ENCODE results near the gene ZNF341. TPM values are rescaled to one million over a fixed set of nuclear protein-coding genes. Genes with fewer than 3 reads are reported as not detected.

Gene ZNF341
- total and polyA plus RNA-seq, 2 experiments from 2014 or later = 4.3 to 6.1 TPM

GRCh38 chr20:33770005-33770404, 38.2 kb downstream of the ZNF341 start:
- Histone ChIP-seq H3K79me2 (replicated peaks; ENCODE audit: insufficient read depth) (no peaks in the 10 kb centered on the region), H3K4me3 (no peak overlapping the region), H3K27ac (ENCODE audit: low read depth) (no peak overlapping the region), H3F3A (replicated peaks; ENCODE audit: low read depth) (no peaks in the 10 kb centered on the region), H4K20me1 (replicated peaks; ENCODE audit: insufficient read depth) (no peaks in the 10 kb centered on the region), H3K4me2 (no peak overlapping the region), H3K9me2 (ENCODE audit: insufficient read depth) (no peaks in the 10 kb centered on the region), H2AFZ (no peak overlapping the region), H3K27me3 (ENCODE audit: insufficient read depth) (no peaks in the 10 kb centered on the region), H3K4me1 (ENCODE audit: insufficient read depth) (no peaks in the 10 kb centered on the region), H3K36me3 (ENCODE audit: insufficient read depth) (no peaks in the 10 kb centered on the region)
- H3K4me3 Mint-ChIP-seq = no peak overlapping the region
- ATAC-seq = no peak
- H3K36me3 Mint-ChIP-seq (ENCODE audit: low read depth) = 0 out of 3 replicates have a peak, but pooled peaks cover 3% of the 10 kb centered on the region
- H3K9me3 Mint-ChIP-seq = no peaks in the 10 kb centered on the region
- H3K27ac Mint-ChIP-seq = no peak overlapping the region
- peaks cover 5% of the 10 kb centered on the region for H3K27me3 Mint-ChIP-seq (ENCODE audit: insufficient read depth, low read depth, poor library complexity)
- DNase-seq (ENCODE audit: low spot score) = no peak
- H3K4me1 Mint-ChIP-seq = peaks cover 6% of the 10 kb centered on the region
- TF ChIP-seq CREB1 (CRISPR knock-in tag; IDR thresholded peaks at IDR 0.05; ENCODE audit: low read depth) = no peak
- TF ChIP-seq ZNF462 (CRISPR knock-in tag; IDR thresholded peaks at IDR 0.05) = no peak
- no peak for TF ChIP-seq JUNB (IDR thresholded peaks at IDR 0.05; ENCODE audit: unreplicated experiment)
- TF ChIP-seq REST (IDR thresholded peaks at IDR 0.05; ENCODE audit: unreplicated experiment) = no peak
- TF ChIP-seq CTCF (conservative IDR thresholded peaks at IDR 0.05; ENCODE audit: low read depth in 2 of 2) = no peak
- TF ChIP-seq ZNF114 (CRISPR knock-in tag; IDR thresholded peaks at IDR 0.05) = no peak
- no peak for TF ChIP-seq EZH2phosphoT487 (IDR thresholded peaks at IDR 0.05; ENCODE audit: unreplicated experiment)
- no peak for TF ChIP-seq ETS1 (IDR thresholded peaks at IDR 0.05)
- no peak for TF ChIP-seq POLR2AphosphoS5 (IDR thresholded peaks at IDR 0.05; ENCODE audit: low read depth)

All from GM23338 (cell line).